Lung (tissue), 16 donors: ENCODE data around the gene CD34. TPM values are rescaled to one million over a fixed set of nuclear protein-coding genes. Genes with fewer than 3 reads are reported as not detected.
A peak's percentile ranks its signal among the peaks of the same experiment; 100 is the strongest.

Source experiments
- ATAC-seq: fragments of 200-7000 bp; cut with Tn5 transposase; one replicate; pipeline ENCODE4 v1.9.1; 2020; ENCODE audit warnings: moderate number of reproducible peaks; ENCODE audit not compliant: insufficient read depth, low FRiP score
- DNase-seq, 3 donors: peaks; one replicate each; pipeline ENCODE4 v3.0.0-alpha.2; 2013 to 2017
- H3K27ac ChIP-seq, 2 donors: one replicate each; pipeline ENCODE4 v1.5.1; 2013; ENCODE audit warnings: mild to moderate bottlenecking in 2 of 2, moderate library complexity in 2 of 2, control low read depth in 1 of 2, inconsistent platforms in 1 of 2, low read depth in 1 of 2, low read length in 1 of 2
- H3K27me3 ChIP-seq, 3 donors: one replicate each; pipeline ENCODE4 v1.5.1; 2013; ENCODE audit warnings: low read length in 2 of 3; ENCODE audit not compliant: control insufficient read depth in 3 of 3, insufficient read depth in 3 of 3
- H3K36me3 ChIP-seq, 4 donors: one replicate each; pipeline ENCODE4 v1.5.1; 2013; ENCODE audit warnings: low read length in 4 of 4, mild to moderate bottlenecking in 1 of 4, moderate library complexity in 1 of 4; ENCODE audit not compliant: control insufficient read depth in 4 of 4, insufficient read depth in 4 of 4
- H3K4me1 ChIP-seq, 5 donors: one replicate each; pipeline ENCODE4 v1.5.1; 2013; ENCODE audit warnings: low read length in 5 of 5, mild to moderate bottlenecking in 2 of 5, moderate library complexity in 1 of 5; ENCODE audit not compliant: control insufficient read depth in 5 of 5, insufficient read depth in 5 of 5
- H3K4me3 ChIP-seq: one replicate; pipeline ENCODE4 v1.5.1; 2013; ENCODE audit warnings: mild to moderate bottlenecking, control low read depth, moderate library complexity
- H3K9ac ChIP-seq, 2 donors: one replicate each; pipeline ENCODE4 v1.5.1; 2013; ENCODE audit warnings: low read length in 2 of 2, control low read depth in 1 of 2; ENCODE audit not compliant: insufficient read depth in 1 of 2
- H3K9me3 ChIP-seq, 4 donors: one replicate each; pipeline ENCODE4 v1.5.1; 2013; ENCODE audit warnings: low read length in 3 of 4, mild to moderate bottlenecking in 1 of 4, moderate library complexity in 1 of 4; ENCODE audit not compliant: control insufficient read depth in 4 of 4, insufficient read depth in 3 of 4
- WGBS, 2 donors: extraction: QIAGEN DNeasy Blood & Tissue Kit; methylation state at CpG; one replicate each; pipeline ENCODE4 v1.1.7; 2013; 5-methylcytosine and 5-hydroxymethylcytosine counted together
- long read RNA-seq, 5 donors: transcript quantifications; one replicate each; lab custom pipeline, GENCODE V29; 2026
- polyA plus RNA-seq, 2 donors: library from polyadenylated mRNA; stranded (reverse); fragments of 200-250 nt; gene quantifications; one replicate each; pipeline ENCODE4 v1.2.1, GENCODE V29; 2013
- total RNA-seq, 2 donors: library from RNA; depleted of rRNA in 1 of 2; stranded (reverse); fragments of >200 nt in 1 of 2; gene quantifications; one replicate each; pipeline ENCODE4 v1.2.1, GENCODE V29; 2014 to 2021
- TF ChIP-seq, protein P1 (sequence below): IDR thresholded peaks from 2 replicates; pipeline ENCODE4 v1.5.1; 2012; ENCODE audit warnings: mild to moderate bottlenecking; ENCODE audit errors: control extremely low read depth, extremely low read depth
- donor health status: control.
- donor health status: control.
- donor health status: Bipolar disorder and iron deficiency.
- donor health status: healthy.
- donor health status: DM: yes; HTN: yes; CAD: no.

The CD34 gene, protein sequence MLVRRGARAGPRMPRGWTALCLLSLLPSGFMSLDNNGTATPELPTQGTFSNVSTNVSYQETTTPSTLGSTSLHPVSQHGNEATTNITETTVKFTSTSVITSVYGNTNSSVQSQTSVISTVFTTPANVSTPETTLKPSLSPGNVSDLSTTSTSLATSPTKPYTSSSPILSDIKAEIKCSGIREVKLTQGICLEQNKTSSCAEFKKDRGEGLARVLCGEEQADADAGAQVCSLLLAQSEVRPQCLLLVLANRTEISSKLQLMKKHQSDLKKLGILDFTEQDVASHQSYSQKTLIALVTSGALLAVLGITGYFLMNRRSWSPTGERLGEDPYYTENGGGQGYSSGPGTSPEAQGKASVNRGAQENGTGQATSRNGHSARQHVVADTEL
- total RNA-seq (10 to 100 TPM; 44.8 to 81.9 TPM), polyA plus RNA-seq (10 to 100 TPM; 23.6 to 29.3 TPM)
- long read RNA-seq, donor 1, full-length matches to known transcripts: 31 of 112 reads
- long read RNA-seq, donor 1, partial matches to known transcripts: 81 of 112 reads
- long read RNA-seq, donor 1, other reads (novel, unspliced or antisense): 0 of 112 reads
- long read RNA-seq, donor 2, full-length matches to known transcripts: 6 of 29 reads
- long read RNA-seq, donor 2, partial matches to known transcripts: 23 of 29 reads
- long read RNA-seq, donor 2, other reads (novel, unspliced or antisense): 0 of 29 reads
- long read RNA-seq, donor 3, full-length matches to known transcripts: 10 of 47 reads
- long read RNA-seq, donor 3, partial matches to known transcripts: 37 of 47 reads
- long read RNA-seq, donor 3, other reads (novel, unspliced or antisense): 0 of 47 reads
- long read RNA-seq, donor 4, full-length matches to known transcripts: 4 of 32 reads
- long read RNA-seq, donor 4, partial matches to known transcripts: 28 of 32 reads
- long read RNA-seq, donor 4, other reads (novel, unspliced or antisense): 0 of 32 reads
- long read RNA-seq, donor 5, full-length matches to known transcripts: 26 of 122 reads
- long read RNA-seq, donor 5, partial matches to known transcripts: 96 of 122 reads
- long read RNA-seq, donor 5, other reads (novel, unspliced or antisense): 0 of 122 reads

DNA sequence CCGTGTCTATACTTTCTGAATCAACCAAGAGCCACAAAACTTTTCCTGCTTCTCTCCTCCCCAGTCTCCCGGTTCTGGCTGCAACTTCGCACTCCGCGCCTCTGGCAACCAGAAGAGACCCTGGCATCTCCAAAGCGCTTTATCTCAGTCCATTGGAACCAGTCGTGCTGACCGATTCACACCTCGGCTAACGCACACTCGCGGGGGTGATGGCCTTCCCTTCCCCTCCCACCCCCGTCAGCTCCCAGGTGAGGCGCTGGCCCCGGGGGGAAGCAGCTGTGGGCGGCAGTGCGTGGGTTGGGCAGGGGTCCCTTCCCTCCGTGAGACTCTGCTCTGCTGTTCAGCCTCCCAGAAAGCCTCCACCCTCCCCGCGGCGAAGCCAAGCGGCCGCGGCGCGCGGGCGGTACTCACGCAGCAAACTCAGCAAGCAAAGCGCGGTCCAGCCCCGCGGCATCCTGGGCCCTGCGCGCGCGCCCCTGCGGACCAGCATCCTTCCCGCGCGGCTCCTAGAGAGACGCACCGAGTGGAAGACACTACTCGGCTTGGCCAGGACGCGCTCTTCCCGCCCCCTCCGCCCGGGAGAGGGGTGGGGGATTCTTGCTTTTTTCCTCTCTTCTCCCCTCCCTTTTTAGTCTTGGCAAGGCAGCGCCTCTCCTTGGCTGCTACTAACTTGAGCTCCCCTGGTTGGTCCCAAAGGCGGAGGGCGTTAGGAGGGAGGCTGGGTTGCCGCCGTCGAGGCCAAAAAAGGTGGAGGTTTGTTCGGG lies at the start of gene CD34:
CD34 (minus strand) TSS at position 535 of the 764 bp plus-strand sequence; CDS start at position 490, 45 bp downstream.
- H3K9me3 ChIP-seq: no peaks in the 10 kb centered on the region
- H3K4me1 ChIP-seq: peaks cover 0 to 21% (median 4%) of the 10 kb centered on the region in 5 donors
- peak within 1 kb of the TSS; percentile 67 to 89 for H3K27ac ChIP-seq
- H3K4me3 ChIP-seq: peak within 1 kb of the TSS; percentile 39
- H3K36me3 ChIP-seq: no peaks in the 10 kb centered on the region
- DNase-seq (peak; percentile 67 to 86 (median 75)), ATAC-seq (peak; percentile 14)
- peaks cover 0 to 8% (median 0%) of the 10 kb centered on the region in 3 donors for H3K27me3 ChIP-seq
- H3K9ac ChIP-seq: peak within 1 kb of the TSS; percentile 26 to 34
- 2 to 4% methylated on average over 54 to 56 of the region's 56 CpGs for WGBS, 2 donors
- TF ChIP-seq, protein P1, sequence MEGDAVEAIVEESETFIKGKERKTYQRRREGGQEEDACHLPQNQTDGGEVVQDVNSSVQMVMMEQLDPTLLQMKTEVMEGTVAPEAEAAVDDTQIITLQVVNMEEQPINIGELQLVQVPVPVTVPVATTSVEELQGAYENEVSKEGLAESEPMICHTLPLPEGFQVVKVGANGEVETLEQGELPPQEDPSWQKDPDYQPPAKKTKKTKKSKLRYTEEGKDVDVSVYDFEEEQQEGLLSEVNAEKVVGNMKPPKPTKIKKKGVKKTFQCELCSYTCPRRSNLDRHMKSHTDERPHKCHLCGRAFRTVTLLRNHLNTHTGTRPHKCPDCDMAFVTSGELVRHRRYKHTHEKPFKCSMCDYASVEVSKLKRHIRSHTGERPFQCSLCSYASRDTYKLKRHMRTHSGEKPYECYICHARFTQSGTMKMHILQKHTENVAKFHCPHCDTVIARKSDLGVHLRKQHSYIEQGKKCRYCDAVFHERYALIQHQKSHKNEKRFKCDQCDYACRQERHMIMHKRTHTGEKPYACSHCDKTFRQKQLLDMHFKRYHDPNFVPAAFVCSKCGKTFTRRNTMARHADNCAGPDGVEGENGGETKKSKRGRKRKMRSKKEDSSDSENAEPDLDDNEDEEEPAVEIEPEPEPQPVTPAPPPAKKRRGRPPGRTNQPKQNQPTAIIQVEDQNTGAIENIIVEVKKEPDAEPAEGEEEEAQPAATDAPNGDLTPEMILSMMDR: no peak

DNA sequence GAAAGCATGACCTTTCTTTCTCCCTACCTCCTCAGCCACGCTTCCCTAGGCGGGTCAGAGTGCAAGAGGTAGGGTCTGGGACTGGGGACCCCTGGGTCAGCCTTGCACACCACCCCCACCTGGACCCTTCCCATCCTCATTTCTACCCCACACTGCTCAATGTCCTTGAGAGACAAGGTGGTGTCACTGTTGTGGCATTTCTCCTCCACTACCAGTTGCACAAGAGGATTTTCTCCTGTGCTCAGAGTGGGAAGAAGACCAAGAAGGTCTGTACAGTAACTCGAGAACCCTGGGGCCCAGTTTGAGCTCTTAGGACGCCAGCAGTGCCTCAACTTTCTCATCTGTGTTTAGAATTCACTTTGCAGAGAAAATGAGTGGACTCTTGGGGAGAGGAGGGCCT lies 49.4 kb upstream of the CD34 start:
- Histone ChIP-seq H3K4me1 (peaks cover 0 to 28% (median 7%) of the 10 kb centered on the region in 5 donors), H3K27me3 (peaks cover 0 to 14% (median 4%) of the 10 kb centered on the region in 3 donors), H3K4me3 (no peak overlapping the region), H3K27ac (no peak overlapping the region), H3K9ac (no peak overlapping the region), H3K36me3 (no peaks in the 10 kb centered on the region), H3K9me3 (no peaks in the 10 kb centered on the region)
- ATAC-seq (no peak), DNase-seq (no peak)
- TF ChIP-seq, protein P1: no peak
- WGBS, 2 donors: 78 to 92% methylated on average over 4 of the region's 4 CpGs

DNA sequence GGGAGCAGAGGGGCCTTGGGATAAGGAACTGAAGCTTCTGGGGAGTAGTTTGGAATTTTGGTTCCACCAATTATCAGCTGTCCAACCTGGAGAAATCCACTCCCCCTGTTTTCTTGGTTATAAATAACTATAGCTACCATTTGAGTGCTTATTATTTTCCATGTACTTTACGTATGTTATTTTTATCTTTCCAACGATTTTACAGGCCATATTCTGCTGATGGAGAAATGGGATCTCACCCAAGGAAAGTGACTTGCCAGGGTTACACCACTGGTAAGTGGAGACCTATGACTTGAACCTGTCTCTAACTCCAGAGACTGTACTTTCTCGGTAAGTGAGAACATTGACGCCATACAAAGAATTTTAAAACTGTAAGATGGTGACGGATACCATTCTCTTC lies 49.0 kb upstream of the CD34 start:
- Histone ChIP-seq H3K27ac (peak overlapping the region; percentile 53 to 76), H3K4me1 (peaks cover 0 to 28% (median 7%) of the 10 kb centered on the region in 5 donors), H3K9me3 (no peaks in the 10 kb centered on the region), H3K27me3 (peaks cover 0 to 14% (median 4%) of the 10 kb centered on the region in 3 donors), H3K9ac (no peak overlapping the region), H3K4me3 (no peak overlapping the region), H3K36me3 (no peaks in the 10 kb centered on the region)
- ATAC-seq (no peak), DNase-seq (no peak)
- 76 to 77% methylated on average over 5 of the region's 5 CpGs for WGBS, 2 donors
- TF ChIP-seq, protein P1: no peak
